ENCODE data around the gene PDS5A.
"Not testable (repeated sequence)": the region's sequence is repeated elsewhere in the genome, so short reads cannot be mapped to it uniquely, and the experiment has no call there.

PDS5A gene

GRCh38 chr4:39977489-39978377 lies at the start of gene PDS5A:
PDS5A (minus strand) TSS chr4:39977911; CDS start chr4:39976577, 1,334 bp downstream.
- DNase-seq (ENCODE audit: low read depth), result peak; percentile 83

- not testable (repeated sequence) for DNase-seq (ENCODE audit: low read depth)
These were observed 46.3 kb upstream of the PDS5A start for GRCh38 chr4:40024049-40024448.

GRCh38 chr4:40021116-40021515 lies 43.4 kb upstream of the PDS5A start:
- DNase-seq (ENCODE audit: low read depth), result not testable (repeated sequence)

GRCh38 chr4:40020221-40020620 lies 42.5 kb upstream of the PDS5A start:
- no peak for DNase-seq (ENCODE audit: low read depth)

GRCh38 chr4:40016007-40016406 lies 38.3 kb upstream of the PDS5A start:
- DNase-seq (ENCODE audit: low read depth), result no peak

GRCh38 chr4:40003986-40004385 lies 26.3 kb upstream of the PDS5A start:
- no peak for DNase-seq (ENCODE audit: low read depth)

GRCh38 chr4:40000711-40001110 lies 23.0 kb upstream of the PDS5A start:
- DNase-seq (ENCODE audit: low read depth), result no peak

GRCh38 chr4:39998659-39999345 lies 21.1 kb upstream of the PDS5A start:
- no peak for DNase-seq (ENCODE audit: low read depth)

GRCh38 chr4:39996811-39997210 lies 19.1 kb upstream of the PDS5A start:
- DNase-seq (ENCODE audit: low read depth), result no peak

GRCh38 chr4:39994406-39994805 lies 16.7 kb upstream of the PDS5A start:
- DNase-seq (ENCODE audit: low read depth), result no peak

GRCh38 chr4:39989381-39989780 lies 11.7 kb upstream of the PDS5A start:
- not testable (repeated sequence) for DNase-seq (ENCODE audit: low read depth)

- DNase-seq (ENCODE audit: low read depth), result no peak
These were observed 9.8 kb upstream of the PDS5A start for GRCh38 chr4:39987485-39987884.

GRCh38 chr4:39978904-39979303 lies 1.2 kb upstream of the PDS5A start:
- DNase-seq (ENCODE audit: low read depth), result no peak

- no peak for DNase-seq (ENCODE audit: low read depth)
These were observed 666 bp upstream of the PDS5A start for GRCh38 chr4:39978378-39978775.

- peak; percentile 37 for DNase-seq (ENCODE audit: low read depth)
These were observed 694 bp downstream of the PDS5A start for GRCh38 chr4:39976945-39977488.

- DNase-seq (ENCODE audit: low read depth), result peak; percentile 37
These were observed 1.4 kb downstream of the PDS5A start for GRCh38 chr4:39976141-39976944.

- DNase-seq (ENCODE audit: low read depth), result no peak
These were observed 2.1 kb downstream of the PDS5A start for GRCh38 chr4:39975488-39976089.

- not testable (repeated sequence) for DNase-seq (ENCODE audit: low read depth)
These were observed 4.7 kb downstream of the PDS5A start for GRCh38 chr4:39973052-39973451.

GRCh38 chr4:39970671-39971640 lies 6.8 kb downstream of the PDS5A start:
- DNase-seq (ENCODE audit: low read depth), result no peak

- no peak for DNase-seq (ENCODE audit: low read depth)
These were observed 14.1 kb downstream of the PDS5A start for GRCh38 chr4:39963656-39964055.
